HTR-8/SVneo (cell line): ENCODE data around the gene CFTR.
"Not testable (repeated sequence)": the region's sequence is repeated elsewhere in the genome, so short reads cannot be mapped to it uniquely, and the experiment has no call there.

Experiments
- DNase-seq: peaks from one replicate; pipeline ENCODE4 v3.0.0; 2011; ENCODE audit warnings: low spot score, mixed read lengths; ENCODE audit not compliant: insufficient read length
- FAIRE-seq: peaks from 2 replicates; lab custom pipeline; 2011; peaks lifted over from hg19 to GRCh38; lab: Jason Lieb, UNC

Gene CFTR

DNA sequence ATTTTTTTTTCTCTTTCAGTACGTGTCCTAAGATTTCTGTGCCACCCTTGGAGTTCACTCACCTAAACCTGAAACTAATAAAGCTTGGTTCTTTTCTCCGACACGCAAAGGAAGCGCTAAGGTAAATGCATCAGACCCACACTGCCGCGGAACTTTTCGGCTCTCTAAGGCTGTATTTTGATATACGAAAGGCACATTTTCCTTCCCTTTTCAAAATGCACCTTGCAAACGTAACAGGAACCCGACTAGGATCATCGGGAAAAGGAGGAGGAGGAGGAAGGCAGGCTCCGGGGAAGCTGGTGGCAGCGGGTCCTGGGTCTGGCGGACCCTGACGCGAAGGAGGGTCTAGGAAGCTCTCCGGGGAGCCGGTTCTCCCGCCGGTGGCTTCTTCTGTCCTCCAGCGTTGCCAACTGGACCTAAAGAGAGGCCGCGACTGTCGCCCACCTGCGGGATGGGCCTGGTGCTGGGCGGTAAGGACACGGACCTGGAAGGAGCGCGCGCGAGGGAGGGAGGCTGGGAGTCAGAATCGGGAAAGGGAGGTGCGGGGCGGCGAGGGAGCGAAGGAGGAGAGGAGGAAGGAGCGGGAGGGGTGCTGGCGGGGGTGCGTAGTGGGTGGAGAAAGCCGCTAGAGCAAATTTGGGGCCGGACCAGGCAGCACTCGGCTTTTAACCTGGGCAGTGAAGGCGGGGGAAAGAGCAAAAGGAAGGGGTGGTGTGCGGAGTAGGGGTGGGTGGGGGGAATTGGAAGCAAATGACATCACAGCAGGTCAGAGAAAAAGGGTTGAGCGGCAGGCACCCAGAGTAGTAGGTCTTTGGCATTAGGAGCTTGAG lies at the start of gene CFTR:
TSS of gene CFTR (plus strand) at position 801 of the 830 bp plus-strand sequence. CDS start 70 bp downstream, outside the sequence.
- DNase-seq (no peak), FAIRE-seq (no peak)

DNA sequence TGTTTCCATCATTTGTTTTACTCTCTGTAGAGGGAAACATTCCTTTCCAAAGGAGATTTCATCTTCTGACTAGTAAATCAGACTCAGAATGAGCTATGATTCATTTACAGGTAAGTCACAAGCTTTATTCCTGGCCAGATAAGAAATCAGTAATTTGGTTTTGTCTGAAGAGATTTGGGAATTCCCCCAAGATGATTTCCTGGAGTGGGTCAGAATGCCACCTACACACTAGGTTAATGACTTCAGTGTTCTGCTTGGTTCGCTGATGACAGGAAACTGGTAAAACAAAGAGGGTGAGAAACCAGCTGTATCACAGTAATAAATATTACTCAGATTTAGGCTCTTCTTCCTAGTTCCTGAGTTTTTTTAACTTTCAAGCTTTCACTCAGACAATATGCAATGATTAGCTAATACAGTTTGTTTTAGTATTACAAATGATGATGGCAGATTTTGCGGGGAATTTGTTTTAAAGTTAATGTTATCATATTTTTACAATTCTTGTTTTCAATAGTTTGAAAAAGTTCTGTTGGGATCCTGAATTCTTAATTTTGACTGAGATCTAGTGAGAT lies 44.3 kb upstream of the CFTR start:
- DNase-seq (no peak), FAIRE-seq (no peak)

DNA sequence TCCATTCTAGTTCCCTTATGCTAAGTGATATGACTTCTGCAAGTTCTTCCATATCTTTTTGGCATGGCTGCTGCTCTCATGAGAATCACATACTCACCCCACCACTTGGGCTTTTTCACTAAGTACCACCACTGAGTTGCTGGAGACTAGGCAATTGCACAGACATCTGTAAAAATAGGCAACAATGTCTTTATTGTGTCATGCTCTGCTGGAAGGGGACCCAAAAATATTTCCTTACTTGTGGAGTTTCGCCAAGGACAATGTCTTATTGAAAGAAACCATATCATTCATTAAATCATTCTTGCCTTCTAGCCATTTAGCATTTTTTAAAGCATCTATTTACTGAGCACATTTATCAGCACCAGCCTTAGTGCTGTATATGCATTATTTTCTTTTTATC lies 35.2 kb upstream of the CFTR start:
- no peak for DNase-seq
- FAIRE-seq, result no peak

DNA sequence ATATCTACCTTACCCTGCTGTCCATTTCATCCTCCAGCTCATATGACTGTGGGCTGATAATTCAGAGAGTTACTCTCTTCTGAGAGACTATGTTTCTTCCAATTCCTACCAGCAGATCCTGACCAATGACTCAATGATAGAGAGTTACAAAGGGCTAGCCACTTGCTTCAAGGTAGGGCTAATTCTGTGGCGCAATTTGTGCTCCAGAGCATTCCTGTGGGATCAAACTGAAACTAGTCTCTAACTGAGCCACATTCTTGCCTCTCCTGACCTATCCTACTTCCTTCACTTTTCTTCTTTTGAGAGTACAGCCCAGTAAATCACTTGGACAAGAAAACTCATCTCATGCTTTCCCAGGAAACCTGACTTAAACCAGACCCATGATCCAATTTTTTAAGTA lies 34.6 kb upstream of the CFTR start:
- FAIRE-seq, result no peak
- DNase-seq, result no peak

DNA sequence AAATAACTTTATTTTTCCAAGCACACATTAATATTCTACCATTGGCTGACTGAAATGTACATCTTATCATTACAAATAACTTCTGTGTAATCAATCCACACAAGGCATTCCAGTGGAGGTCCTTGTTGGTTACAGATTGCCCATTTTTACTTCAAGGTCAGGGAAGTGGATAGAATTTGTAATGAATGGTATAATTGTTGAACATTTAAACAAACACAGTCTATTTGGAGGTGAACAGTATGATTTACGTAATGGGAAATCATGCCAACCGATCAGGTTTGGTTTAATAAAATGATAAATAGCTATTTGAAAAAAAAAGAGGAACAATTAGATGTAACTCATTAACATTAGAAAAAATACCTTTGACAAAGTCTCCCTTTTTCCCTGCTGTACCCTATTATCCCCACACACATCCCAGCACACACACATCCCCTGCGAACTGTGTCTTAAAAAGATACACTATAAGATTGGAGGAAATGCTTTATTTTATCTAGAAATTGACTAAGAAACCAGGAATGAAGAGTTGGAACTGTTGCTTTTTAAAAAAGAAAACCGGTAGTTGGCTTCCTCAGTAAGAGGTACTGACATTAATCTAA lies 33.5 kb upstream of the CFTR start:
- DNase-seq (no peak), FAIRE-seq (no peak)

GRCh38 chr7:117448655-117449054 lies 31.2 kb upstream of the CFTR start:
- no peak for FAIRE-seq
- no peak for DNase-seq

DNA sequence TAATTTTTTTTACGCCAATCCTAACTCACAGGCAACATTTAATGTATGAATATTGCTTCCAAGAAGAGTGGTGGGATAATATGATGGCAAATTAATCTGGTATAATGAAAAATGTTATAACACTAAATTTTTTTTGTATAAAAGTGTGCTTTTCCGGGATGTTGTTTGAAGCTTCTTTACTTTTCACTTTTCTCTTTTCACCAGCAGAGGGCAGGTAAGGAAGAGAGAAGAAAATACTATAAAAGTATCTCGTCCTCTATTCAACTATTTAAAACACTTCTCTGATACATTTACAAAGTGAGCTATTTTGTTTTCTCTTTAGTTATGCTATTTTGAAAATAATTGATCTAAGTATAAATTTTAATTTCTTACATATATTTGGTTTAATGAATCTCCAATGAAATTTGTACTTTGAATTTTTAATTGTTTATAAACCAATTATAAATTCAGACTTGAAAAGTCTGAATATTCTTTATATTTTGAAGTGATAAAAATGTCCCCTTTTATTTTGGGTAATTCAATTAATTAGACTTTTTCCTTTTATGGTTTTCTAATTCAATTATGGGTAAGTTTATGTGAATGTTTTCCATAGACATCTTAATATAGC lies 20.7 kb upstream of the CFTR start:
- no peak for FAIRE-seq
- DNase-seq, result peak; percentile 36

- FAIRE-seq (no peak), DNase-seq (no peak)
Observed at GRCh38 chr7:117459735-117460134, 20.1 kb upstream of the CFTR start.

GRCh38 chr7:117460815-117461214 lies 19.0 kb upstream of the CFTR start:
- not testable (repeated sequence) for FAIRE-seq, DNase-seq

- no peak for FAIRE-seq
Observed at GRCh38 chr7:117468174-117468573, 11.7 kb upstream of the CFTR start.

GRCh38 chr7:117470777-117471176 lies 9.0 kb upstream of the CFTR start:
- DNase-seq, result no peak
- no peak for FAIRE-seq

More at GRCh38 chr7:117468174-117468573, 11.7 kb upstream of the CFTR start:
- DNase-seq, result no peak

DNA sequence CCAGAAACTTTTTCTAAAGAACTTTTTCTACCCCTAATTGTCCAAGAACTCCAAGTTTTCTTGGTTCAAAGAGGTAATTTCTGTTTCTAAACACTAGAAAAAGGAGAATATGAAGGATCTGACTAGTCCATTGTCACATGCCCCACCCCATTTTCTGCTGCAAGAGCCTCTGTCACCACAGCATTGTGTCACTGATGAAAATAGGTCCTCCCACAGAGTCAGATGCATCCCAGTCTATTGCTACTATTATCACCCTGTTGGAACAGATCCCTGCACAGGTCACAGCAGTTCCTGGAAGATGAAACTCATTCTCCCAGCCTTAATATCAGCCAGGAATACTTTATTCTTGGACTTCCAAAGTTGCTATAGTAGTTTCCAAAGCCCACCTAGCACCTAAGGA lies 7.5 kb upstream of the CFTR start:
- FAIRE-seq, result no peak
- no peak for DNase-seq

DNA sequence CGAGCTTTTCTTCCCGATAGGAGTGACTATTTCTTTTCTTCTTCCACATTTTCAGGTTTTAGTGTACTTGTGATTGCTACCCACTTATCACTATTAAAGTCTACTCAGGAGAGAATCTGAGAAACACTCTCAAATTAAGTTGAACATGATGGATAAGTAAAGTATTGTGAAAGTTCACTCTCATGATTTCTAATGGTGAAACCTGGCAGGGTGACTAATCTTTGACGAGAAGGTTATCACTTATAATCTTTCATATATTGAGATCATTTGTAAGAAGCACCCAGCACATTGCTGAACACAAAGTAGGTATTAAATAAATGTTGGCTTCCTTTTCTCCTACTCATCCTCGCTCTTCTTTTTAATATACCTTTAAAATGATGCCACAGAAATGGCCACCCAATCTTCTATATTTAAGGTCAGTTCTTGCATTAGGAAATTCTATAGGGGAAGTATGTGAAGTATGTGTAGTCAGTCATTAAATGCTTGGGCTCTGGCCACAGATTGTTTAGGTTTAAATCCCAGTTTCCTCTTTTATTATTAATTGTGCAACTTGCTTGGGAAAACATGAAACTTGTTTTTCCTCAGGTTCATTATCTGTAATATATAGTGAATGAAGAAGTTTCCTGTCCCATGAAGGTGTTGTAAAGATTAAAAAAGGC lies 3.1 kb upstream of the CFTR start:
- FAIRE-seq, result no peak

GRCh38 chr7:117478836-117479224 lies 995 bp upstream of the CFTR start:
- DNase-seq (no peak), FAIRE-seq (no peak)

More for the DNA sequence above, 3.1 kb upstream of the CFTR start:
- no peak for DNase-seq

DNA sequence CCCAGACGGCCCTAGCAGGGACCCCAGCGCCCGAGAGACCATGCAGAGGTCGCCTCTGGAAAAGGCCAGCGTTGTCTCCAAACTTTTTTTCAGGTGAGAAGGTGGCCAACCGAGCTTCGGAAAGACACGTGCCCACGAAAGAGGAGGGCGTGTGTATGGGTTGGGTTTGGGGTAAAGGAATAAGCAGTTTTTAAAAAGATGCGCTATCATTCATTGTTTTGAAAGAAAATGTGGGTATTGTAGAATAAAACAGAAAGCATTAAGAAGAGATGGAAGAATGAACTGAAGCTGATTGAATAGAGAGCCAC lies 184 bp downstream of the CFTR start:
- FAIRE-seq, result no peak
- DNase-seq, result no peak

- DNase-seq, result no peak
- no peak for FAIRE-seq
Observed at GRCh38 chr7:117480978-117481377, 1.2 kb downstream of the CFTR start.

- no peak for DNase-seq
- no peak for FAIRE-seq
Observed at GRCh38 chr7:117485118-117485620, 5.3 kb downstream of the CFTR start.

GRCh38 chr7:117489016-117489415 lies 9.2 kb downstream of the CFTR start:
- FAIRE-seq (no peak), DNase-seq (no peak)

- DNase-seq (no peak), FAIRE-seq (no peak)
Observed at GRCh38 chr7:117489430-117489829, 9.6 kb downstream of the CFTR start.

DNA sequence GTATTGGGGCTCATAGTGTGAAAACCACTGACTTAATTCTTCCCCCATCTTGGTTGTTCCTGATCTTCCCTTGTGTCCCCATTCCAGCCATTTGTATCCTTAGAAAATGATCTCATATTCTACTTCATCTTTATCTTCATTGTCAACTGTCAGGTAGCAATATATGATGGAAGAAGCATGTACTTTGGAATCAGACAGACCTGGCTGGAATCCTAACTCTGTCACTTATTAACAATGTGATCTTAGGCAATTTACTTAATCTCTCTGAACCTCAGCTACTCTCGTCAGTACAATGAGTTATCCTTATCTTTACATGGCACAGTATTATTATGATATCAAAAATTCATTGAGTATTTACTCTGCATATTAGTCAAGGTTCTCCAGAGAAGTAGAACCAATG lies 10.1 kb downstream of the CFTR start:
- no peak for DNase-seq
- no peak for FAIRE-seq
